ENCODE results near the gene NRIP1. TPM values are rescaled to one million over a fixed set of nuclear protein-coding genes. Genes with fewer than 3 reads are reported as not detected.

NRIP1 gene, protein sequence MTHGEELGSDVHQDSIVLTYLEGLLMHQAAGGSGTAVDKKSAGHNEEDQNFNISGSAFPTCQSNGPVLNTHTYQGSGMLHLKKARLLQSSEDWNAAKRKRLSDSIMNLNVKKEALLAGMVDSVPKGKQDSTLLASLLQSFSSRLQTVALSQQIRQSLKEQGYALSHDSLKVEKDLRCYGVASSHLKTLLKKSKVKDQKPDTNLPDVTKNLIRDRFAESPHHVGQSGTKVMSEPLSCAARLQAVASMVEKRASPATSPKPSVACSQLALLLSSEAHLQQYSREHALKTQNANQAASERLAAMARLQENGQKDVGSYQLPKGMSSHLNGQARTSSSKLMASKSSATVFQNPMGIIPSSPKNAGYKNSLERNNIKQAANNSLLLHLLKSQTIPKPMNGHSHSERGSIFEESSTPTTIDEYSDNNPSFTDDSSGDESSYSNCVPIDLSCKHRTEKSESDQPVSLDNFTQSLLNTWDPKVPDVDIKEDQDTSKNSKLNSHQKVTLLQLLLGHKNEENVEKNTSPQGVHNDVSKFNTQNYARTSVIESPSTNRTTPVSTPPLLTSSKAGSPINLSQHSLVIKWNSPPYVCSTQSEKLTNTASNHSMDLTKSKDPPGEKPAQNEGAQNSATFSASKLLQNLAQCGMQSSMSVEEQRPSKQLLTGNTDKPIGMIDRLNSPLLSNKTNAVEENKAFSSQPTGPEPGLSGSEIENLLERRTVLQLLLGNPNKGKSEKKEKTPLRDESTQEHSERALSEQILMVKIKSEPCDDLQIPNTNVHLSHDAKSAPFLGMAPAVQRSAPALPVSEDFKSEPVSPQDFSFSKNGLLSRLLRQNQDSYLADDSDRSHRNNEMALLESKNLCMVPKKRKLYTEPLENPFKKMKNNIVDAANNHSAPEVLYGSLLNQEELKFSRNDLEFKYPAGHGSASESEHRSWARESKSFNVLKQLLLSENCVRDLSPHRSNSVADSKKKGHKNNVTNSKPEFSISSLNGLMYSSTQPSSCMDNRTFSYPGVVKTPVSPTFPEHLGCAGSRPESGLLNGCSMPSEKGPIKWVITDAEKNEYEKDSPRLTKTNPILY (N-terminal part only)
- 21.7 and 25.8 TPM in 2 replicates for total RNA-seq

DNA sequence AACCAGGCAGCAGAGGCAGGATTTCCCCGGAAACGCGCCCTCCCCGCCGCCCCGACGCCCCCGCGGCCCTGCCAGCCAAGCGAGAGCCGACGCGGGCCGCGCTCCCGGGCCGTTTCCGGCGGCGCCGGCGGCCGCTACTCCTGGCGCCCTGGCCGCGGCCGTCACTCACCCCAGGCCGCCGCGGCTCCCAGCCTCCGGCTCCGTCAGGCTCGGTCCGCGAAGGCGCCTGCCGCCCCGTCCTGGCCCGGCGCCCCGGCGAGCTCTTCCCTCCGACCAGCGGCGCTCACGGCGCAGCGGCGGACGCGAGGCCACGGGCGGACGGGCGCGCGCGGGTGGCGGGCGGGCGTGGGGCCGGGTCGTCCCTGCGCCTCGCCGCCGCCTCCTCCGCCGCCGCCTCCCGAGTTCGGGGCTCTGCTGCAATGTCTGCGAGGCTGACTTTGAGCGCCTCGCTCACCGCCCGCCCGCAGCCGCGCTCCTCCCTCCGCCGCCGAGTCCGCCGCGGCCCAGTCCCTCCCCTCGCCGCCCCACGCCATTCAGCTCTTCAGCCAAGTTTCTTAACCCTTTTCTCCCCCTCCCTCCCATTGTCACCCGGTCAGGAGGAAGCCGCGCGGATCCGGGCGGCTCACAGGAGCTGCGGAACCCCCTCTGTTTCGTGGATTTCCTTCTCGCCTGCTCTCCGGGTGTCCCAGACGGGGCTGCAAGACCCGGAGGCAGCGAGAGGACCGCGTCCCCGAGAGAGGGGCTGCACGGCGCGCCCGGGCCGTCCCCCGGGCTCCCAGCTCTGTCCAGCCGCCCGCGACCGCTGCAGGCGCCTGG, at the start of gene NRIP1:
NRIP1 (minus strand) TSS at position 425 of the 816 bp plus-strand sequence. CDS start 96,808 bp downstream, outside the sequence.

